Retinal pigment epithelial cell (primary cell): ENCODE results near the gene SIK3.

Experiments used
- DNase-seq: peaks from one replicate; pipeline ENCODE4 v3.0.0-alpha.2; 2010; ENCODE audit warnings: low read depth
- H3K4me3 ChIP-seq: 2 replicates; pipeline ENCODE4 v1.5.1; 2011; ENCODE audit warnings: mild to moderate bottlenecking, low read length, control low read depth, moderate library complexity
- CTCF ChIP-seq: conservative IDR thresholded peaks from 2 replicates; pipeline ENCODE4 v1.5.1; 2011; ENCODE audit warnings: low read depth, low read length, control low read depth, inconsistent platforms

Gene SIK3

GRCh38 chr11:117023178-117023577 lies 75.0 kb downstream of the SIK3 start:
- no peak for DNase-seq
- no peak overlapping the region for H3K4me3 ChIP-seq
- no peak for TF ChIP-seq CTCF

- DNase-seq = no peak
- H3K4me3 ChIP-seq = no peak overlapping the region
- no peak for TF ChIP-seq CTCF
Observed at GRCh38 chr11:117022526-117022925, 75.7 kb downstream of the SIK3 start.

- no peak overlapping the region for H3K4me3 ChIP-seq
- no peak for DNase-seq
- no peak for TF ChIP-seq CTCF
Observed at GRCh38 chr11:117020869-117021564, 77.2 kb downstream of the SIK3 start.

- no peak overlapping the region for H3K4me3 ChIP-seq
- no peak for DNase-seq
- no peak for TF ChIP-seq CTCF
Observed at GRCh38 chr11:117020287-117020686, 77.9 kb downstream of the SIK3 start.

GRCh38 chr11:117019871-117020270 lies 78.4 kb downstream of the SIK3 start:
- H3K4me3 ChIP-seq = no peak overlapping the region
- no peak for TF ChIP-seq CTCF
- no peak for DNase-seq

- TF ChIP-seq CTCF = no peak
- DNase-seq = no peak
- H3K4me3 ChIP-seq = no peak overlapping the region
Observed at GRCh38 chr11:117017456-117017855, 80.8 kb downstream of the SIK3 start.

GRCh38 chr11:117016747-117017146 lies 81.5 kb downstream of the SIK3 start:
- no peak overlapping the region for H3K4me3 ChIP-seq
- TF ChIP-seq CTCF = no peak
- DNase-seq = no peak
